Activated T-helper 17 cell treated with anti-CD3 and anti-CD28 coated beads, Interleukin-2, amount 50 U/mL, for 72 hours (primary cell): ENCODE results near the gene COL27A1. TPM values are rescaled to one million over a fixed set of nuclear protein-coding genes. Genes with fewer than 3 reads are reported as not detected.

Experiments
- ATAC-seq: fragments of 150-1000 bp; cut with Tn5 transposase; replicated peaks from 2 replicates; pipeline ENCODE4 v1.10.0; 2021; ENCODE audit warnings: mild to moderate bottlenecking, moderate library complexity
- H3K27ac Mint-ChIP-seq: one replicate; pipeline ENCODE4 v1.8.0; 2022; ENCODE audit warnings: mixed read lengths
- H3K27me3 Mint-ChIP-seq: one replicate; pipeline ENCODE4 v1.8.0; 2022; ENCODE audit warnings: mixed read lengths
- H3K36me3 Mint-ChIP-seq: one replicate; pipeline ENCODE4 v1.8.0; 2022; ENCODE audit warnings: low read depth, mild to moderate bottlenecking, mixed read lengths
- H3K4me1 Mint-ChIP-seq: one replicate; pipeline ENCODE4 v1.8.0; 2022; ENCODE audit warnings: mixed read lengths
- H3K4me3 Mint-ChIP-seq: one replicate; pipeline ENCODE4 v1.8.0; 2022; ENCODE audit warnings: mild to moderate bottlenecking, mixed read lengths
- H3K9me3 Mint-ChIP-seq: one replicate; pipeline ENCODE4 v1.8.0; 2022; ENCODE audit warnings: mixed read lengths
- total RNA-seq, 2 donors: library from RNA; stranded (reverse); gene quantifications; one replicate each; pipeline ENCODE4 v1.2.3, GENCODE V29; 2022

The COL27A1 gene
- total RNA-seq, 2 donors from 2014 or later, result 7.8 to 12.0 TPM

DNA sequence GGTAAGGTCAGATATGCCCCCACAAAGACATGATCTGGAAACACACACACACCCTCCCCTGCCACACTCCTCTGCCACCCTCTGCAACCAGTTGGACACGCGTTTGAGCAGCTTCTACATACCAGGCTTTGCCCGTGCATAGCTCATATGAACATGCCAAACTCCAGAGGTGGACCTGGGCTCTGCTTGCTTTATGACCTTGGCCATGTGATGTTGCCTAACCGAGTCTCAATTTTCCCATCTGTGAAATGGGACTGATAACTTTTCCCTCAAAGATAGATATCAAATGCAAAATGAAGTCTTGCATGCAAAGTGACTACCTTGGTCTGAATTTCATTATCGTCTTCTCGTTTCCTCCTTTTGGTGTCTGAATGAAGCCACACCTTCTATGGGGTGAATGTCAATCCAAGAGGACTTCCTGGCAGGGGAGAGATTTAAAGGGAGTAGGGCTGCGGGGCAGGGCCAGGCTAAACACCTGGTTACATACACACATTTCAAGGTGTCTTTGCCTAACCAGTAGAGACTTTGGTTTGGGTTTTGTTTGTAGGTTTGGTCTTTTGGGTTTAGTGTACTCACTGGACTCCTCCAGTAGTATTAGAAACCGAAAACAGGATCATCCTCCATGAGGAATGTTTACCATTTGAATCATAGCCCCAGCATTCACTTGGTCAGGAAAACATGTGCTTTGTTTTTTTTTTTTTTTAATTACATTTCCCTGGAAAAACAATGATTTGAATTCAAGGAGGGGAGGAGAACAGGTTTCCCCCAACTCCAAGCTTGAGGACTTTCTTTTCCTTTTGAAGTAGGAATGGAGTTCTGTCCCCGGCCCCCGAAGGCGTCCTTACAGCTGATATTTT lies 63.2 kb downstream of the COL27A1 start:
- ATAC-seq, result no peak
- Mint-ChIP-seq H3K9me3 (no peaks in the 10 kb centered on the region), H3K27me3 (peaks cover 3% of the 10 kb centered on the region), H3K36me3 (no peaks in the 10 kb centered on the region), H3K4me1 (no peaks in the 10 kb centered on the region), H3K4me3 (no peak overlapping the region), H3K27ac (no peak overlapping the region)

DNA sequence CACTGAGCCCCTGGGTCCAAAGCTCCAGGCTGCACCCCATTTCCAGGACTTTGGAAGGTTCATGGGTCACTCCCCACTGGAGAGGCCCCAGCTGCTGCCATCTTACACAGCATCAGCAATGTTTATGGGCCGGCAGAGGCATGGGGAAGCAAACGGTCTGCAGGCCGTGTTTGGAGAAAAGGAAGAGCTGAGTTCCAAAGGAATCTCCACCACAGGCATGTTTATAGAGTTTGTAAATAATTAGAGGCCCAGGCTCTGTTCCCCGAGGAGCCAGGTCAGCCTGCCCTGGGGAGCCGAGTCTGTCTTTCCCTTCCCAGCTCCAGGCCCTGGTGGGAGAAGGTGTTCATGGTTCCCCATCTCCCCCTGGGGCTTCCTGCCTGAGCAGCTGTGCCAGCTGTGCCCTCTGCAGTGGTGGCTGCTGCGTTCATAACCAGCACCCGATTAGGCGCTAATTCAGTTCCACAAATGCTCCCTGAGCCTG lies 64.8 kb downstream of the COL27A1 start:
- Mint-ChIP-seq H3K27ac (no peak overlapping the region), H3K36me3 (no peaks in the 10 kb centered on the region), H3K9me3 (no peaks in the 10 kb centered on the region), H3K4me1 (no peaks in the 10 kb centered on the region), H3K4me3 (no peak overlapping the region), H3K27me3 (peaks cover 3% of the 10 kb centered on the region)
- no peak for ATAC-seq

DNA sequence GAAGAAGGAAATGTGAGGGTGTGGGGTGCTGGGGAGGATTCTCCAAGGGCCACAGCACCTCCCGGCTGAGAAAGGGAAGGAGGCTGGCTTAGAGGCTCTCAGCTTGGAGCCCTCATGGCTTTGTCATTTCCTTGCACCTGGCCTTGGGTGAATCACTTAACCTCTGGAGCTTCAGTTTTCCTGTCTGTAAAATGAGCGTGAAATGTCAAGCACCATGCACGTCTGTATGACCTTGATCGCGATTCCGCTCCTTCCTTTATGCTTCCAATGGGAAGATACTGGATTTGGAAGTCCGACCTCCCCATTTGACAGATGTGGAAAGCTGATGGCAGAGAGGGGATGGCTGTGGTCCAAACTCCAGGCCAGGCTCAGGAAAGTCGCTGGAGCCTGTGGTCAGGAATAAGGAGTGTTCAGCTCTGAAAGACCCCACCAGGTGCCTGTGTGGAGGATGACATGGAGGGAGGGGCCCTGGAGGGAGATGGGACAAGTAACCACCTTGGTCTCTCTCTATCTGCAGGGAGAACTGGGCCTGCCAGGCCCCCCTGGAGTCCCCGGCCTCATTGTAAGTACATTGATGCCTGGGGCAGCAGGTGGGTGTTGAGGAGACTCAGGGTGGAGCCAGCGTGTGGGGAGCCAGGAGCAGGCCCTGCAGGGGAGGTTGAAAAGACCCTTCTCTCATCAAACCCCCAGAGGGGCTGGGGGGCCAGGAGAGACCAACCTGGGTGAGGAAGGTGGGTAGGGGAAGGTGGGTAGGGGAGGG lies 66.5 kb downstream of the COL27A1 start:
- no peak for ATAC-seq
- no peaks in the 10 kb centered on the region for H3K9me3 Mint-ChIP-seq
- H3K27ac Mint-ChIP-seq, result no peak overlapping the region
- no peaks in the 10 kb centered on the region for H3K4me1 Mint-ChIP-seq
- no peak overlapping the region for H3K4me3 Mint-ChIP-seq
- H3K36me3 Mint-ChIP-seq, result no peaks in the 10 kb centered on the region
- peaks cover 3% of the 10 kb centered on the region for H3K27me3 Mint-ChIP-seq

DNA sequence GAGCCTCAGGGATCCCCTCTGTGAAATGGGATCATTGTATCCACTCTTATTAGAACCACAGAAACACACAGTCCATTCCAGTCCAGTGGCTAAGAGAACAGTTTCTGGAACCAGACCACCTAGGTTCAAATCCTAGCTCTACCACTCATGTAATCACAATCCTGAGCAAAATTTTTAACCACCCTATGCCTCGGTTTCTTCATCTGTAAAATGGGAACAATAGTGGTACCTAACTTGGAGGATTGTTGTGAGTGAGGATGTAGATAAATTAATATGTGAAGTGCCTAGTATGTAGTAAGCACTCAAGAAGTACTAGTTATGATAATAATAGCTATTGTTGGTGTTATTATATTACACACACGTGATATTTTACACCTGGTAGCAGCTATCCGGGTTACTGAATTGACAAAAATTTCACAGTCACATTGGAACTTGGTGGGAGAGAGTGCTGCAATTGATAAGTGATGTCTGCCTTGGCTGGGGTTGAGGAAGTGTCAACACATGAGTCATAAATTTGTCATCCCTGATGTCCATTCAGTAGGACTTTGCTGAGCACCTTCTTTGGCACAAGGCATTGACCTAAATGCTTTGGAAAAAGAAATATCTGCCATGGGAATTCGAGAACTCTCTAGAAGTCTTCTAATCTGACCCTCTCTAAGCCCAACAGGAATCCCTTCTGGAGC lies 68.4 kb downstream of the COL27A1 start:
- no peak for ATAC-seq
- Mint-ChIP-seq H3K4me1 (no peaks in the 10 kb centered on the region), H3K9me3 (no peaks in the 10 kb centered on the region), H3K27me3 (no peaks in the 10 kb centered on the region), H3K36me3 (no peaks in the 10 kb centered on the region), H3K27ac (no peak overlapping the region), H3K4me3 (no peak overlapping the region)

DNA sequence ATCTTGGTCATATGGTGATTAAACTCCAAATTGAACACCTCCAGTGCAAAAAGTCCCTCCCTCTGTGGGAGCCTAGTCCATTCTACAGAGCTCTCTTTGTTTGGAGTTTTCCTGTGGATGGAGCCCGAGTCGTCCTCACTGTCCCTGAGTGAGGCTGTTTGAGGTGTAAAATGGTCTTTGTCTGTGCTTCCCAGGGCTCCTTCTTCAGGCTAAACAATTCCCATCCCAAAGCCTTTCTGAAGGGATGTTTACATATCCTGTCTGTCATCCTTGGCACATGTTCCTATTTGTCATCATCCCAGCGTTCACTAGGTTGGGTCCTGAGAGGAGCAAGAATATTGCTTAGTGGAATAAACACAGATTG lies 68.9 kb downstream of the COL27A1 start:
- H3K27ac Mint-ChIP-seq, result no peak overlapping the region
- no peak overlapping the region for H3K4me3 Mint-ChIP-seq
- H3K4me1 Mint-ChIP-seq, result no peaks in the 10 kb centered on the region
- ATAC-seq, result no peak
- no peaks in the 10 kb centered on the region for H3K36me3 Mint-ChIP-seq
- no peaks in the 10 kb centered on the region for H3K27me3 Mint-ChIP-seq
- no peaks in the 10 kb centered on the region for H3K9me3 Mint-ChIP-seq

DNA sequence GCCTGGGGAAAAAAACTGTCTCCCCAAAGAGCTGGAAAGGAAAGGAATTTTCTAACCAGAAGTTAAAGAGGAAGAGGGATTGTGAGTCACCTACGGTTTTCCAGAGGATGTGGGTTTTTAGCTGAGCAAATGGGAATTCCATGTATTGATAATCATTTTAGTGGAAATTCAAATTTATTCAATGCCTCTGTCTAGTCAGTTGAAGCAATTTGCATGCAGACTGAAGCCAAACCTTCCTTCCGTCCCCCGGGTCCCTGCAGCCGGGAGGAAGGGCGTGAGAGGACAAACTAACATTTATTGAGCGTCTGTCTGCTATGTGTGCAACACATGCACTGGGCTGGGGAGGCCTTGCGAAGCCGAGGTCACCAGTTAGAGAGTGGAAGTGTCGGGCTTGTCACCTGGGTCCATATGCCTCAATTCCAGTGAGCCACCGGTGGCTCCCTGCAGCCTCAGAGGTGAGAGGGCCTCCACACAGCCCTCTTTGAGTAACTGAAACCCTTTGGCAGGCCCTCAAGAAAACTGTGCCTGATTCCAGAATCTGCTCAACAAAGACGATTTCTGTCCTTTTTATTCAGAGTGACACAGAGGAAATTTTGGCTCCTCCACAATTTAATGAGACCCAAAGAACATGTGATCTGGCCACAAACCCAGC lies 70.3 kb downstream of the COL27A1 start:
- Mint-ChIP-seq H3K4me3 (no peak overlapping the region), H3K4me1 (no peaks in the 10 kb centered on the region), H3K36me3 (no peaks in the 10 kb centered on the region), H3K9me3 (no peaks in the 10 kb centered on the region), H3K27me3 (no peaks in the 10 kb centered on the region), H3K27ac (no peak overlapping the region)
- no peak for ATAC-seq

DNA sequence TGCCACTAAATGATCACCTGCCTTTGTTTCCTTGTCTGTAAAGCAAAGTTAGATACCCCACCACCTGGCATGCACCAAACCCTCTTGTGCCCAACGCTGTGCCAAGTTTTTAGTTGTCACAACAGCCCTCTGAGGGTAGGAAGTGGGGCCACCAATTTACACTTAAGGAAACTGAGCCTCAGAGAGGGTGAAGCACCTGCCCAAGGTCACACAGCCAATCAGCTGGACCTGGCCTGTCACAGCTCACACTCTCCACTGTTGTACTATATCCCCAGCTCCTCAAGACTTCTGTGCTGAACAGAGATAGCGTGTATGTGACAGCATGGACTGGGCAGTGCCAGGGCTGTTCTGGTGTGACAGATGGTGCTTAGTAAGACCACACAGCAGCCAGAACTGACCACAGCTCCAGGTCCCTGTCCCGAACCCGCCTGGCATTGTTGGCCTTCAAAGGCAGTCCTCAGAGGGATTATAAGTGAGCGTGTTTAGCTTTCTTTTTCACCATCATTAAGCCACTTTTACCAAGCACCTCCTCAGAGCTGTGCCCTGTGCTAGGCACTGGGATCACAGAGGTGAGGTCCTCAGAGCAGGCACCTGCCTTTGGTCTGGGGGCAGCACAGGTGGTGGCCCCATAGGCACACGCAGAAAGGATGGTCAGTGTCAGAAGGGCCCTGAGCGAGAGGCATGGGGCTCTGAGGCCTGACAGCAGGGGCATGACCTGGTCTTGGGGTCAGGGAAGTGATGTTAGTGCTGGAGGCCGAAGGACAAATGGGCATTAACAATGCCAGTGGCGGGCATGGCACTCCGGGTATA lies 71.1 kb downstream of the COL27A1 start:
- Mint-ChIP-seq H3K27ac (no peak overlapping the region), H3K9me3 (no peaks in the 10 kb centered on the region), H3K36me3 (no peaks in the 10 kb centered on the region), H3K27me3 (no peaks in the 10 kb centered on the region), H3K4me1 (no peaks in the 10 kb centered on the region), H3K4me3 (no peak overlapping the region)
- ATAC-seq, result no peak

DNA sequence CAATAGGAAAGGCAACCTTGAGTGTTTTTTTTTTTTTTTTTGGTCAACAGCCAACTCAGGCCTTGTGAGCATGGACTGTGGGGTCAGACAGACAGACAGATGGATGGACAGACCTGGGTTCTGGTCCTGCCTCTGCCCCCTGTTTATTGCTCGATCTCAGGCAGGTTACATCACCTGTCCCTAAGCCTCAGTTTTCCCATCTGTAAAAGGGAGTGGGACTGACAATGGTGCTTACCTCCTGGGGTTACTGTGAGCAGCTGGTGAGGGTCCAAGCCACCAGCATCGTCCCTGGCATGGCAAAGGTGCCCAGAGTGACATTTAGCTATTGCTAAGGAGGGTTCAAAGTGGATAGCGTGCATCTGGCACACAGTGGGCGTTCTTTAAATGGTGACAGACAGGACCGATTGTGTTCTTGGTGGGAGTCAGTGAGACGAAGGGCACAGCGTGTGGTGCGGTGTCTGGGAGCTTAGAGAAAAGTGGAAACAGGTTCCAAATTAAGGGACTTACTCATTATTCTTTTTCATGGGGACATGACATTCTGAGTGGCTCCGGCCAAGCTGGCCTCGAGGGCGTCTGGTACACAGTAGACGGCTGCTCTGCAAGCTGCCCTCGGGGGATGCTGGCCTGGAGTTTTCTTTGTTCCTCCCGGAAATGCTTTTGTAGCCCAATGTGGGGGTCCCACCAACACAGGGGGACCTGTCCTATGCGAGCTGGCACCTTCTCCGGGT lies 72.1 kb downstream of the COL27A1 start:
- no peaks in the 10 kb centered on the region for H3K27me3 Mint-ChIP-seq
- no peaks in the 10 kb centered on the region for H3K36me3 Mint-ChIP-seq
- H3K4me1 Mint-ChIP-seq, result no peaks in the 10 kb centered on the region
- H3K4me3 Mint-ChIP-seq, result no peak overlapping the region
- no peak overlapping the region for H3K27ac Mint-ChIP-seq
- no peak for ATAC-seq
- H3K9me3 Mint-ChIP-seq, result no peaks in the 10 kb centered on the region

DNA sequence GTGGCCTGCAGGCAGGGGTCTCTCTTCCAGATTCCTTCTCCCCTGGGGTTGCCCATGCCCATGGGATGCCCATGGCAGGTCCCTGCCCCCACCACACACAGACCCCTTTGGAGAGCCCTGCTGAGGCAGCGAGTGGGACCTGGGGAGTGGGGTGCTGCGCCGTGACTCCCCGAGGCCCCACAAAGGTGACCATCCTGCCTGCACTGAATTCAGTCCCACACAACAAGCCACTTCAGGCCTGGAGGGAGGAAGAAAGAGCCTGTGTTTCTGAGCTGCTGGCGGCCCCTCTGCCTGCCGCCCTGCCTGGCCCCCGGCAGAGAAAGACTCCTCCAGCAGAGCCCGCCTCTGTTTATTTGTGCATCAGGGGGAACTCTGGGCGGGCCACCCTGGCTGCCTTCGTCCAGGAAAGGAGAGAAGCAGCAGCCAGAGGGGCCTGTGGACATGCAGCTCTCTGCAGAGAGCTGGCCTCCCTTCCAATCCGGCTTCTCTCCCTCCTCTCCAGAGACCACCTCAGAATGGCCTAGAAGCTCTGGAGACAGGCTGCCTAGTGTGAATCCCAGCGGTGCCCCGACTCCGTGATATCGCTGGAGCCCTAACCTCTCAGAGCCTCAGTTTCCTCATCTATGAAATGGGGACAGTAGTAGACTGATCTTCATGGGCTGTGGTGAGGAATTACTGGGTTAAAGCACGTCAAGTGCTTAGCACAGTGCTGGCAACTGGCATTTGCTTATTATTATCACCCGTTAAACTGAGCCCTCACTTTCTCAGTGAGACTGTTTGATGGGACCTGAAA lies 72.9 kb downstream of the COL27A1 start:
- H3K27me3 Mint-ChIP-seq, result no peaks in the 10 kb centered on the region
- ATAC-seq, result no peak
- H3K9me3 Mint-ChIP-seq, result no peaks in the 10 kb centered on the region
- H3K4me3 Mint-ChIP-seq, result no peak overlapping the region
- no peak overlapping the region for H3K27ac Mint-ChIP-seq
- H3K4me1 Mint-ChIP-seq, result no peaks in the 10 kb centered on the region
- no peaks in the 10 kb centered on the region for H3K36me3 Mint-ChIP-seq

DNA sequence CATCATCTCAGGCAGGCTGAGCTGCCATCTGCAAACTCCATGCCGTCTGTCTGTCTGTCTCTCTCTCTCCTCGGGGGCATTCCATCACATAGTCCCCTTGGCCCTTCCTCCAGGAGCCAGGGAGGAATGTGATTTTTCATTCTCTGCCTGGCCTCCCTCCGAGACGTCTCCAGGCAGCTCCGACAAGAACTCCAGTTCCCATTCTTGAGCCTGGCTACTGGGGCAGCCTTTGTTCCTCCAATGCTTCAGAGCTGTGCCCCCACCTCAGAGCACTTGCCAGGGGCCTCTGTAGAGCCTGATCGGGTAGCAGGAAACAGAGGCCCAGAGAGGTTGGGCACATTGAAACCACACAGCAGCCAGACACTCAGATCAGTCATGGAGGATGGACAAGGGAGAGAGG lies 74.0 kb downstream of the COL27A1 start:
- ATAC-seq, result no peak
- no peaks in the 10 kb centered on the region for H3K36me3 Mint-ChIP-seq
- no peak overlapping the region for H3K4me3 Mint-ChIP-seq
- peaks cover 3% of the 10 kb centered on the region for H3K27me3 Mint-ChIP-seq
- no peaks in the 10 kb centered on the region for H3K9me3 Mint-ChIP-seq
- H3K4me1 Mint-ChIP-seq, result no peaks in the 10 kb centered on the region
- H3K27ac Mint-ChIP-seq, result no peak overlapping the region

GRCh38 chr9:114230068-114230467 lies 74.7 kb downstream of the COL27A1 start:
- Mint-ChIP-seq H3K4me3 (no peak overlapping the region), H3K4me1 (no peaks in the 10 kb centered on the region), H3K27ac (no peak overlapping the region), H3K27me3 (peaks cover 3% of the 10 kb centered on the region), H3K36me3 (no peaks in the 10 kb centered on the region), H3K9me3 (no peaks in the 10 kb centered on the region)
- no peak for ATAC-seq

DNA sequence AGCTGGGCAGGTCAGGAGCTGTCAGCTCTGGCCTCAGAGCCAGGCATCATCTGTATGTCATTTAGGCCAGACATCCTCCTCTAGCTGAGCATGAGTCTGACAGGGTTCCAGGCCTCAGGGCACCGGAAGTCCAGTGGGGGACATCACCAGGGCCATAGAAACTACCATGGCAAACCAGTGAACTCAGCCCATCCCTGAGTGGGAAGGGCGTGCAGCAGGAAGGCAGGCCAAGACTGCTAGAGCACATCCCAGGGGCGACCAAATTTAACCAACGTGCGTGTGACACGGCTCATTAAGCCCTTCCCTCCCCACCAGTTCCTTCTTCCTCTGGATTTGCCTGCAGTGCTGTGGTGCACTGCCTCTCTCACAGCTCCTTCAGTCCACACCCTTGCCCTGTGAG lies 75.9 kb downstream of the COL27A1 start:
- Mint-ChIP-seq H3K9me3 (no peaks in the 10 kb centered on the region), H3K27ac (no peak overlapping the region), H3K27me3 (peaks cover 10% of the 10 kb centered on the region), H3K36me3 (no peaks in the 10 kb centered on the region), H3K4me3 (no peak overlapping the region), H3K4me1 (no peaks in the 10 kb centered on the region)
- no peak for ATAC-seq
